ENCODE measurements around the gene RPLP1. TPM values are rescaled to one million over a fixed set of nuclear protein-coding genes. Genes with fewer than 3 reads are reported as not detected.
A peak's percentile ranks its signal among the peaks of the same experiment; 100 is the strongest.

RPLP1 gene
- total RNA-seq, 1 donor from 2014 or later, result 617 TPM

DNA sequence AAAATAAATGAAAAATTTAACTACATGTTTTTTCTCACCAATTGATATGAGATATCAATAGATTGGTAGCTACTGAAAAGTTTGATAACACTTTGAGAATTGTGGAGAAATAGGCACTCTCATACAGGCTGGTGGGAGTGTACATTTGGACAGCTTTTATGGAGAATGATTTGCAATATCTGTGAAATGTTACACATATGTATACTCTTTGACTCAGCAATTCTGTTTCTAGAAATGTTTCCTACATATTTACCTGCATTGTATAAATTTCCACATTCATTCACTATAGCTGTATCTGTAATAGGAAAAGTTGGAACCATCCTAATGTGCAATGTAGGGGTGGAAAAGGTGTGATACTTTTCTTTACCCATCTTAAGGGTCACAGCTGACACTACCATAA, 40.3 kb upstream of the RPLP1 start:
- no peak overlapping the region for H3K4me3 ChIP-seq (ENCODE audit: low read depth, low read length)
- no peak for TF ChIP-seq CTCF (conservative IDR thresholded peaks at IDR 0.05; ENCODE audit: low read depth, low read length)
- no peak for DNase-seq (ENCODE audit: low read depth)

DNA sequence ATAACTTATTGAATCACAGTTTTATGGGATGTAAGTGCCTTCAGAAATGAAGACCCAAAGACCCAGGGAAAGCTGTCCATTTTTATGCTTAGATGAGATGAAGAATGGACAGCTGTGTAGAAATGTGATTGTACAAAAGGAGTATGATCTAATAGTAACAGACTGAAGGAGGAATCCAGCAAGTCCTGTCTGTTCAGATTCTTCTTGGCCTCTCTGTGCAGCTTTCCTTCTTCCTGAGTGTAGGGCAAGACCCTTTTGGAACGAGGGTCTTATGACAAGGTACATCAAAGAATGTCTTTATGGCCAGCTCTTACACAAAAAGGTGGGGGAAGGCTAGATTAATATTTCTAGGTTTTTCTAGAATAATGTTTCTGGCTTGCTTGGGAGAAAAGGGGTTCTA, 39.9 kb upstream of the RPLP1 start:
- no peak for DNase-seq (ENCODE audit: low read depth)
- no peak overlapping the region for H3K4me3 ChIP-seq (ENCODE audit: low read depth, low read length)
- TF ChIP-seq CTCF (conservative IDR thresholded peaks at IDR 0.05; ENCODE audit: low read depth, low read length), result no peak

- peak; percentile 59 for DNase-seq (ENCODE audit: low read depth)
- H3K4me3 ChIP-seq (ENCODE audit: low read depth, low read length), result peak within 1 kb of the TSS; percentile 84
- no peak for TF ChIP-seq CTCF (conservative IDR thresholded peaks at IDR 0.05; ENCODE audit: low read depth, low read length)
These were observed 38.6 kb upstream of the RPLP1 start, which contains the start of gene KIF23 for GRCh38 chr15:69413822-69414700. Gene KIF23 (plus strand): TSS chr15:69414349. CDS start chr15:69414466, 117 bp downstream.

DNA sequence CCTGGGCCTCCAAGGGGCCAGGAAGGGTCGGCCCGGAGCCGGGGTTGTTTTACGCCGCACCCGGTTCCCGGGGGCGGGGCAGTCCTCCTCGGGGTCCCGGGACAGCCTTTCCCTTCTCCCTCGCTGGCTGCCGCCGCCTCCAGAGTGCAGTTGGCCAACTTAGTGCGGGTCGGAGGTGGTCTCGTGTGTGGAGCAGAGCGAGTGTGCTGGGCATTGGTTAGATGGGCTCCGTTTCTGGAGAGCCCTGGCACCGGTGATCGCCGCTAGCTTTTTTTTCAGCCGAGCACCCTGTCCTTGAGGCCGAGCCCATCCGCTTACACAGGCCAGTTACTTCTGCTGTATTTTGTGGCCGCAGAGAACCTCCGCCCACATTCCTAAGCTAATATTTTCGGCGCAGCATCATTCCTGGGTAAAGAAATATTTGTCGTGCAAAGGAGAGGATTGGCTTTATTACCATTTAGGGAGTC, 37.9 kb upstream of the RPLP1 start:
- no peak for TF ChIP-seq CTCF (conservative IDR thresholded peaks at IDR 0.05; ENCODE audit: low read depth, low read length)
- no peak for DNase-seq (ENCODE audit: low read depth)
- peak overlapping the region; percentile 84 for H3K4me3 ChIP-seq (ENCODE audit: low read depth, low read length)

DNA sequence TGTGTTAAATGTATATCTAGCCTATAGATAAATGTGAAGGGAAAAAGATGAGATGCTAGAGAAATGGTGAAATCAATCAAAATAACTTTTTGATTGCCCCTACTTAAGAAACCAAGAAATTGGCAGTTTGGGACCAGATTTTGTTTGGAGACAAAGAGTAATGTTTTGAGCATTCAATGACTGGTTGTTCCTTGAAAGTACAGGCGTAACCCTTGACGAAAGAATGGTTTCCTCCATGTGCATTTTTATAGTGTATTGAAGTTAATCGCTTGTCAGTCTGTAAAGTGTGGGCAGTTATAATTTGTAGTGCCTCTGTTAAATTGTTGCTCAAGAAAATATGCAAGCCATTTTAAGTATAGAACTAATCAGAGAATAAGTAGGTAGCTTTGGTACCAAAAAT, 37.2 kb upstream of the RPLP1 start:
- no peak for DNase-seq (ENCODE audit: low read depth)
- no peak for TF ChIP-seq CTCF (conservative IDR thresholded peaks at IDR 0.05; ENCODE audit: low read depth, low read length)
- H3K4me3 ChIP-seq (ENCODE audit: low read depth, low read length), result peak overlapping the region; percentile 84

GRCh38 chr15:69417581-69417980, 35.0 kb upstream of the RPLP1 start:
- no peak overlapping the region for H3K4me3 ChIP-seq (ENCODE audit: low read depth, low read length)
- TF ChIP-seq CTCF (conservative IDR thresholded peaks at IDR 0.05; ENCODE audit: low read depth, low read length), result no peak
- DNase-seq (ENCODE audit: low read depth), result no peak

DNA sequence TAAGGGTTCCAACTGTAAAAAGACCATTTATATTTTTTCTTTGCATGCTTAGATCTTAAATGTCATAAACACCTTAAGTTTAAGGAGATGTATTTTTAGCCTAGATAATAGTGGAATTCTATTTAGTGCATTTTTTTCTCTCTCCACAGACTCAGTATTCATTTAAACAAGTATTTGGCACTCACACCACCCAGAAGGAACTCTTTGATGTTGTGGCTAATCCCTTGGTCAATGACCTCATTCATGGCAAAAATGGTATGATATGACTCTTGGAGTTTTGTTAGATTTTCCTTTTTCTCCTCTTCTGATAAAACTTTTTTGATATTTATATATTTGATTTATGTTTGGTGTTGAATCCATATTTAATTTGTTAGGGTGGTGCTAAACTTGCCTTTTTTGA, 31.1 kb upstream of the RPLP1 start:
- no peak overlapping the region for H3K4me3 ChIP-seq (ENCODE audit: low read depth, low read length)
- no peak for DNase-seq (ENCODE audit: low read depth)
- TF ChIP-seq CTCF (conservative IDR thresholded peaks at IDR 0.05; ENCODE audit: low read depth, low read length), result no peak
